Activated CD8-positive, alpha-beta T cell treated with anti-CD3 and anti-CD28 coated beads for 36 hours (primary cell): Measurements from ENCODE around the gene ATP5F1D. TPM values are rescaled to one million over a fixed set of nuclear protein-coding genes. Genes with fewer than 3 reads are reported as not detected.
A peak's percentile ranks its signal among the peaks of the same experiment; 100 is the strongest.

ENCODE experiments used
- ATAC-seq: fragments of 200-7000 bp; cut with Tn5 transposase; one replicate; pipeline ENCODE4 v1.10.0; 2021; ENCODE audit warnings: mild to moderate bottlenecking, moderate library complexity
- CTCF ChIA-PET: fragments of 350-600 bp; sonication (Branson Sonifier 250); formaldehyde crosslinking; loops from one replicate; lab custom pipeline; 2021; ENCODE audit warnings: antibody characterized with exemption; lab: Charles Lee
- POLR2A ChIA-PET: fragments of 350-600 bp; sonication (Branson Sonifier 250); formaldehyde crosslinking; loops from one replicate; lab custom pipeline; 2021; ENCODE audit warnings: antibody characterized with exemption; lab: Charles Lee
- DNase-seq: peaks from one replicate; pipeline ENCODE4 v3.0.0-alpha.2; 2020
- H3K27ac Mint-ChIP-seq: one replicate; pipeline ENCODE4 v1.8.0; 2021; ENCODE audit warnings: mild to moderate bottlenecking, mixed read lengths
- H3K27me3 Mint-ChIP-seq: one replicate; pipeline ENCODE4 v1.8.0; 2021; ENCODE audit warnings: mixed read lengths
- H3K36me3 Mint-ChIP-seq: one replicate; pipeline ENCODE4 v1.8.0; 2021; ENCODE audit warnings: low read depth, mixed read lengths
- H3K4me1 Mint-ChIP-seq: one replicate; pipeline ENCODE4 v1.8.0; 2021; ENCODE audit warnings: low read depth, mixed read lengths
- H3K4me3 Mint-ChIP-seq: one replicate; pipeline ENCODE4 v1.8.0; 2021; ENCODE audit warnings: mild to moderate bottlenecking, moderate library complexity, mixed read lengths
- H3K9me3 Mint-ChIP-seq: one replicate; pipeline ENCODE4 v1.8.0; 2021; ENCODE audit warnings: mixed read lengths
- intact Hi-C: fragments of 100-400 bp; cut with micrococcal nuclease; formaldehyde crosslinking; loops from one replicate; pipeline ENCODE4 v1.10.0; 2022
- total RNA-seq, 2 experiments: library from RNA; stranded (reverse); gene quantifications; one replicate each; pipeline ENCODE4 v1.2.3, GENCODE V29; 2021
- TF ChIP-seq, protein P1 (sequence below): fragments of 200-600 bp; IDR thresholded peaks from one replicate; pipeline ENCODE4 v1.8.0; 2022; ENCODE audit warnings: antibody characterized with exemption, mild to moderate bottlenecking

The ATP5F1D gene
- total RNA-seq, 2 experiments from 2014 or later: 186 to 199 TPM

DNA sequence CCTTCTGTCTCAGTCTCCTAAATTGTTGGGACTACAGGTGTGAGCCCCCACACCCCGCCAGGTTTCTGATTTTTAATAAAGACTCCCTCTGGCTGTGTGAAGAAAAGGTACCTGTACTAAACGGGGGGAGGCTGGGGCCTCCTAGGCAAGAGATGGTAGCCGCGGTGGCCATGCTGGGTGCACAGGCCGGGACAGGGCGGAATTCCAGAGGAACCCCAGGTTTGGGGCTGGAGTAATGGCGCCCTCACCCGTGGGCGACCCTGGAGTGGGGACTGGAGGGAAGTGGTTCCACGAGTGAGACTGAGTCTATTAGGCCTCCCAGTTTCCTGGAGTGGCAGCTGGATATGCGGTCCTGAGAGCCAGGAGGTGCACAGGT is 2.1 kb upstream of the ATP5F1D start:
- DNase-seq (no peak), ATAC-seq (no peak)
- POLR2A ChIA-PET: interaction anchor here (1.0 to 1.5 kb wide), 2 partner anchors 25 to 145 kb away, joined by 3 to 4 read pairs; no protein-coding TSS in a partner anchor
- intact Hi-C loops: no loop called here
- Mint-ChIP-seq H3K27me3 (peaks cover 8% of the 10 kb centered on the region), H3K4me1 (peaks cover 27% of the 10 kb centered on the region), H3K36me3 (peaks cover 4% of the 10 kb centered on the region), H3K4me3 (peak overlapping the region; percentile 17), H3K27ac (no peak overlapping the region), H3K9me3 (no peaks in the 10 kb centered on the region)
- TF ChIP-seq, protein P1, sequence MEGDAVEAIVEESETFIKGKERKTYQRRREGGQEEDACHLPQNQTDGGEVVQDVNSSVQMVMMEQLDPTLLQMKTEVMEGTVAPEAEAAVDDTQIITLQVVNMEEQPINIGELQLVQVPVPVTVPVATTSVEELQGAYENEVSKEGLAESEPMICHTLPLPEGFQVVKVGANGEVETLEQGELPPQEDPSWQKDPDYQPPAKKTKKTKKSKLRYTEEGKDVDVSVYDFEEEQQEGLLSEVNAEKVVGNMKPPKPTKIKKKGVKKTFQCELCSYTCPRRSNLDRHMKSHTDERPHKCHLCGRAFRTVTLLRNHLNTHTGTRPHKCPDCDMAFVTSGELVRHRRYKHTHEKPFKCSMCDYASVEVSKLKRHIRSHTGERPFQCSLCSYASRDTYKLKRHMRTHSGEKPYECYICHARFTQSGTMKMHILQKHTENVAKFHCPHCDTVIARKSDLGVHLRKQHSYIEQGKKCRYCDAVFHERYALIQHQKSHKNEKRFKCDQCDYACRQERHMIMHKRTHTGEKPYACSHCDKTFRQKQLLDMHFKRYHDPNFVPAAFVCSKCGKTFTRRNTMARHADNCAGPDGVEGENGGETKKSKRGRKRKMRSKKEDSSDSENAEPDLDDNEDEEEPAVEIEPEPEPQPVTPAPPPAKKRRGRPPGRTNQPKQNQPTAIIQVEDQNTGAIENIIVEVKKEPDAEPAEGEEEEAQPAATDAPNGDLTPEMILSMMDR: no peak
- CTCF ChIA-PET: interaction anchor here (1.1 kb wide), 1 partner anchor 27 kb away, joined by 4 read pairs; no protein-coding TSS in a partner anchor

- peak overlapping the region; percentile 84 for H3K4me3 Mint-ChIP-seq
- H3K27me3 Mint-ChIP-seq: peaks cover 8% of the 10 kb centered on the region
- intact Hi-C loops: loop anchor here (10.0 kb wide), 1 partner anchor 135 kb away; the partner anchor contains the start of gene GPX4
- ChIA-PET POLR2A (interaction anchor here (0.7 to 1.9 kb wide), 10 partner anchors 13 to 202 kb away, joined by 3 to 7 read pairs (median 3); partner anchors contain the start of genes CIRBP and GPX4), CTCF (interaction anchor here (0.6 to 7.5 kb wide), 22 partner anchors 8 to 377 kb away, joined by 3 to 449 read pairs (median 4); partner anchors contain the start of genes ABCA7, CIRBP, CNN2 and GPX4)
- ATAC-seq (peak; percentile 65), DNase-seq (peak; percentile 94)
- TF ChIP-seq, protein P1: peak; percentile 93
- H3K9me3 Mint-ChIP-seq: no peaks in the 10 kb centered on the region
- H3K4me1 Mint-ChIP-seq: peaks cover 30% of the 10 kb centered on the region
- no peak overlapping the region for H3K27ac Mint-ChIP-seq
- H3K36me3 Mint-ChIP-seq: peaks cover 6% of the 10 kb centered on the region
Observed at GRCh38 chr19:1239796-1240737, 1.5 kb upstream of the ATP5F1D start.

- H3K4me3 Mint-ChIP-seq: peak overlapping the region; percentile 84
- TF ChIP-seq, protein P1: no peak
- intact Hi-C loops: loop anchor here (10.0 kb wide), 1 partner anchor 136 kb away; the partner anchor contains the start of gene GPX4
- DNase-seq: no peak
- H3K27me3 Mint-ChIP-seq: peaks cover 8% of the 10 kb centered on the region
- ChIA-PET POLR2A (interaction anchor here (0.7 to 1.9 kb wide), 11 partner anchors 12 to 203 kb away, joined by 3 to 7 read pairs (median 3); partner anchors contain the start of genes CIRBP and GPX4), CTCF (interaction anchor here (0.6 to 7.5 kb wide), 23 partner anchors 9 to 377 kb away, joined by 3 to 449 read pairs (median 4); partner anchors contain the start of genes ABCA7, CIRBP, CNN2 and GPX4)
- ATAC-seq: no peak
- peaks cover 30% of the 10 kb centered on the region for H3K4me1 Mint-ChIP-seq
- no peak overlapping the region for H3K27ac Mint-ChIP-seq
- no peaks in the 10 kb centered on the region for H3K9me3 Mint-ChIP-seq
- H3K36me3 Mint-ChIP-seq: peaks cover 6% of the 10 kb centered on the region
Observed at GRCh38 chr19:1240925-1241324, 626 bp upstream of the ATP5F1D start.

- TF ChIP-seq, protein P1: peak; percentile 94
- Mint-ChIP-seq H3K4me3 (peak overlapping the region; percentile 84), H3K27ac (peak overlapping the region; percentile 81), H3K27me3 (no peaks in the 10 kb centered on the region), H3K9me3 (no peaks in the 10 kb centered on the region), H3K36me3 (peaks cover 6% of the 10 kb centered on the region), H3K4me1 (peaks cover 26% of the 10 kb centered on the region)
- ChIA-PET CTCF (interaction anchor here (0.6 to 7.5 kb wide), 42 partner anchors 9 to 474 kb away, joined by 3 to 449 read pairs (median 4); partner anchors contain the start of genes ARHGAP45, CIRBP, CNN2 and FAM174C), POLR2A (interaction anchor here (1.0 to 3.9 kb wide), 12 partner anchors 9 to 317 kb away, joined by 3 to 88 read pairs (median 6); partner anchors contain the start of gene CIRBP)
- DNase-seq (peak; percentile 90), ATAC-seq (peak; percentile 45)
- intact Hi-C loops: loop anchor here (2.0 to 10.0 kb wide), 2 partner anchors 25 to 139 kb away; partner anchors contain the start of genes CIRBP and GPX4
Observed at GRCh38 chr19:1243768-1244692, 2.5 kb downstream of the ATP5F1D start.
